Uterine smooth muscle cell (primary cell): ENCODE results near the gene SURF4. TPM values are rescaled to one million over a fixed set of nuclear protein-coding genes. Genes with fewer than 3 reads are reported as not detected.

Source experiments
- total RNA-seq: library from RNA; depleted of rRNA; stranded (reverse); fragments of >200 nt; gene quantifications from 2 replicates; pipeline ENCODE4 v1.2.3, GENCODE V29; 2014

SURF4 gene
- total RNA-seq: 547 and 670 TPM in 2 replicates

DNA sequence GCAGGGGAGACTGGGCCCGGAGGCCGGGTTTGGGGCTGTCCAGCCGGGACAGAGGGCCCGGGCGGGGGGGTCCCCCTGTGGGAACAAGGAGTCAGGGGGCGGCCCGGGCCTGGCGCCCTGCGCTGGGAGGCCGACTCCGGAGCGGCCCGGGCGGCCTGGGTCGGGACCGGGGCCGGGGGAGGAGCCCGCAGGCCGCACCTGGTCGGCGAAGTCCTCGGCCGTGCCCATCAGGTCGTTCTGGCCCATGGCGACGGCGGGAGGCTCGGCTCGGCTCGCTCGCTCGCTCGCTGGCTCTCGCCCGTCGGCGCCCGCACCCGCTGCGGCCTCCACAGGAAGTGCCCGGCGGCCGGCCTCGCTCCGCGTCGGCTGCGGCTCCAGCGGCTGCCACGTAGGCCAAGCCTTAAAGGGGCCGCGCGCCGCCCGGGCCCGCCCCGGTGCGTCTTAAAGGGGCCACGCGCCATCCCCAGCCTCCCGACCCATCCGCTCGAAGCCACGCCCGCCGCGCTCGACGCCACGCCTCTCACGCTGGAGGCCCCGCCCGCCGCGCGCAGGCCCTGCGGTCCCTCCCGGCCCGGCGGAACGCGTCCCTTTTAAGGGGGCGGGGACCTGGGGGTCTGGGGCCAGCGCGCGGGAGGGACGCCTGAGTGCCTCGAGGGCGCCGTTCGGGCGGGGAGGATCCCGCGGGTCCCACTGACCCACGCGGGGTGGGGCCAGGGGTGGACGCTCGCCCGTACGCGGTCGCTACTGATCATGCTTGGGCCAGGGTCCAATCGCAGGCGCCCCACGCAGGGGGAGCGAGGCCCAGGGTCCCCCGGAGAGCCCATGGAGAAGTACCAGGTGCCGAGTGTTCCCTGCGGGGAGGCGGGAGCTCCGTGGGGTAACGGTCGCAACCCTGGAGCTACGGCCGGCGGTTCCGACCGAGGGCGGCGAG, at the start of gene SURF4, which contains the start of gene STKLD1:
TSS of gene SURF4 (minus strand) at position 337 of the 931 bp plus-strand sequence. CDS start at position 246, 91 bp downstream.
TSS of gene STKLD1 (plus strand) at position 643 of the 931 bp plus-strand sequence. CDS start at position 751, 108 bp downstream.

DNA sequence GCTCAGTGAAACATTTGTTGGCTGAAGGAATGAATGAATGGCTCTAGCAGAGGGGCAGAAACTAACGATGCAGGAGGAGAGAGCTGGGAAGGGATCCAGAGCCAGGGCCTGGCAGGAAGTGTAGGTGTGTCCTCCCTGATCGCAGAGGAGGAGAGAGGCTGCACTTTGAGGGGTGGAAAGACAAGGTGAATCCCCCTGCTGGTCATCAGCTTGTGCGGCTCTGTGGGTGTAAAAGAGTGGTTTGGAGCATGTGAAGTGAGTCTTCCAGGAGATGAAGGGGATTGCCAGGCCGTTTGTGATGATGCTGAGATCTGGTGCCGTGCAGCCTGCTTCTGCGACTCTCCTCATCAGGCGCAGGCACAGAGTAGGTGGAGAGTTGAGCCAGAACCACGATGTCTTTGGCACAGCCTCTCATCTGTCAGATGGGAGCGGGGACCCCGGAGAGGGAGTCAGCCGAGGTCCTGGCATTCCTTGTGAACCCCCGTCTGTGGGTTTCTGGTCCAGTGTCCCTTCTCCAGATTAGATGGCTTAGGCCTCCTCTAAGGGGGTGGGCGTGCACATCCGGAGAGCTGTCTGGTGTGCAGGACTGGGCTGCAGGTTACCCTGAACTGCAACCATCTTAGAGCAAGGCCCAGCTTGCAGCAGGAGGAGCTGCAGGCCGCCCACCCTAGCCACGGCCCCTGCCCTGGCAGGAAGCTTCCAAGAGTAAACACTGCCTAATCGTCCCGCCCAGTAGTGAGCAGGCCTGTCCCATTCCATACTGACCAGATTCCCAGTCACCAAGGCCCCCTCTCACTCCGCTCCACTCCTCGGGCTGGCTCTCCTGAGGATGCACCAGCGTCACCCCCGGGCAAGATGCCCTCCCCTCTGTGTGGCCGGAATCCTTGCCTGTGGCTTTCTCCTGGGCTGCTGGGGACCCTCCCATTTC, 46.0 kb upstream of the SURF4 start, which contains the start of gene ADAMTS13:
TSS of gene ADAMTS13 (plus strand) at position 753 of the 928 bp plus-strand sequence. CDS start at position 830, 77 bp downstream.

DNA sequence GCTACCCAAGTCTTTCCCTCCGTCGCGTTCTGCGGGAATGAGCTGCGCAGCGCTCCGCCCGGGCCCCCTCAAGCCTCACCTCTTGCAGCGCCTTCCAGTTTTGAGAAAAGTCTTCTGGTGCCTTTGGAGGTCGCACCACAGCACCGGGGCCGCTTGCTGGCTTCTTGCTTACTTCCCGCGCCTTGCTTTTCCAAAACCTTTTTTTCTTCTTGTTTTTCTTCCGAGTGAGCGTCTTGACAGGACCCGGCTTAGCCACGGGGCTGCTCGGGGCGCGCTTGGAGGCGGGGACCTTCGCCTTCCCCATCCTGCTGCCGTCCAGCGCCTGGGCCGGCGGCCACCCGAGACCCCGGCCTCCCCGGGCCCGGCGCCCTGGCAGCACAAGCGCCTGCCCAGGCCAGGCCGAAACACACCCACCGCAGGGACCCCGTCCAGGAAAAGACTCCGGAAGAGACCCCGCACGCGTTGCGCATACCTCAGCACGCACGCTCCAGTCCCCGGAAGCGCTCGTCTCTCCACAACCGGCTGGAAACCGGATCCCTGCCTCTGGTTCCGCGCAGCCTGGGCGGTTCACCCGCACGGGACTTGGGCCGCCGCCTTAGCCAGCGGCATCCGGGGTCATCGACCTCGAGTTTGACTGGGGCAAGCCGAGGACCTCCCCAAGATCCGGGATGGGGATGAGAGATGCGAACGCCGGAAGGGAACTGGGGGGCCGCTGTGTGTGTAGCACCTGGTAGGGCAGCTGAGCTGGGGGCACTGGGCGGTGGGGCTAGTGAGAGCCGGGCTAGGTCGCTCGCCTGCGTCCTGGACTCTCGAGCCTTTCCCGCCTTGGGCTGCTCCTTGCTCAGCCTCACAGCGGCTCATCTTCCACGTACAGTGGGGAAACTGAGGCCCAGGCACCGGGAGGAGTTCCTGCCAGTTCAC, 41.9 kb upstream of the SURF4 start, which contains the start of gene REXO4:
TSS of gene REXO4 (minus strand) at position 470 of the 921 bp plus-strand sequence. CDS start at position 304, 166 bp downstream.

DNA sequence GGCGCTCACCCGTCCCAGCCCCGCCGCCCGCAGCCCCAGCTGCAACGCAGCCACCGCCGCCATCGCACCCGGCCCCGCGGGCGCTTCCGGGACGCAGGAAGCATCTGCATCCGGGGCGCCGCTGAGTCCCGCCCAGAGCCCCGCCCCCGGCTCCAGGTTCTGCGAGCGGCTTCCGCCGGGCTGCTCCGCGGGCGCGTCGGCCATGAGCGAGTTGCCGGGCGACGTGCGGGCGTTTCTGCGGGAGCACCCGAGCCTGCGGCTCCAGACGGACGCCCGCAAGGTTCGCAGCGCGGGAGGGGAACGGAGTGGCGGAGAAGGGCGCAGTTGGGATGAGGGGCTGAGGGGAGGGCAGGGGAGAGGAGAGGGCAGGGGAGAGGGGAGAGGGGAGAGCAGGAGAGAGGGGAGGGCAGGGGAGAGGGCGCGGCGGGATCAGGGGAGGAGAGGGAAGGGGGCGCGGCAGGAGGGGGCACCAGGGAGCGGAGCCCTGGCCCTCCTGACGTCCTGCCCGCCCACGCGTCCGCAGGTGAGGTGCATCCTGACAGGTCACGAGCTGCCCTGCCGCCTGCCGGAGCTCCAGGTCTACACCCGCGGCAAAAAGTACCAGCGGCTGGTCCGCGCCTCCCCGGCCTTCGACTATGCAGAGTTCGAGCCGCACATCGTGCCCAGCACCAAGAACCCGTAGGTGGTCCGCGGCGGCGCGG, 19.3 kb downstream of the SURF4 start, which contains the start of the genes SURF1 and SURF2:
TSS of gene SURF1 (minus strand) at position 97 of the 701 bp plus-strand sequence. CDS start at position 63, 34 bp downstream.
TSS of gene SURF2 (plus strand) at position 160 of the 701 bp plus-strand sequence. CDS start at position 203, 43 bp downstream.

DNA sequence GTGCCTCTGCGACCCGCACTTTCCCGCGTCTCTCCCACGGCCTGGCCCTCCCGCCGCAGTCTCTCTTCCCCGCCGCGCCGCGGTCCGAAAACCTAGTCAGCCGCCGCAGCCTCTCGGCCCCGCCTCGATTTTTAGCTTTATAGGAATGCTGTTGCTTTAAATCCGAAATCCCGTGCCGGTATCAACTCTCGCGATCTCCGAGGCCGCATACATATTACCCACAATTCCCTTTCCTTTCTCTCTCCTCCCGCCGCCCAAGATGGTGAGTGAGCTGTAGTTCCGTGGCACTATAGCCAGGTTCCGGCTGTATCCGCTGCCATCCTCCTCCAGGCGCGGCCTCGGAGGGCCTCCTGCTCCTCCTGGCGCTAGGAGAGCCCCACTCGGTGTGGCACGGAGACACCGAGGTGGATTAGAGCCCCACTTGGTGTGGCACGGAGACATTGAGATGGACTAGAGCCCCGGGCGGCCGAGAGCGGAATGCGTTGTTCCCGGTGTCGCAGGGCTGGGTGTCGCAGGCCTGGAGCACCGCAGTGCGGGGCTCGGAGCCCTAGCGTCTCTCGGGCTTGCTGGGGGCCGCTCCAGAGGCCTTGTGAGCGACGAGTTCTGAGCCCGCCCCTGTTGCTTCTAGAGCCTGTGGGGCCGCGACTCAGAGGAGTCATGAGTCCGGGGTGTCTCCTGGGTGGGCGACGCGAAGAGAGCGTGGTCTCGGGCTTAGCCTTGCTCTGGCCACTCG, 27.7 kb downstream of the SURF4 start, which contains the start of the genes MED22 and RPL7A:
TSS of gene MED22 (minus strand) at position 147 of the 733 bp plus-strand sequence. CDS start 1,469 bp downstream, outside the sequence.
TSS of gene RPL7A (plus strand) at position 234 of the 733 bp plus-strand sequence. CDS start at position 260, 26 bp downstream.

DNA sequence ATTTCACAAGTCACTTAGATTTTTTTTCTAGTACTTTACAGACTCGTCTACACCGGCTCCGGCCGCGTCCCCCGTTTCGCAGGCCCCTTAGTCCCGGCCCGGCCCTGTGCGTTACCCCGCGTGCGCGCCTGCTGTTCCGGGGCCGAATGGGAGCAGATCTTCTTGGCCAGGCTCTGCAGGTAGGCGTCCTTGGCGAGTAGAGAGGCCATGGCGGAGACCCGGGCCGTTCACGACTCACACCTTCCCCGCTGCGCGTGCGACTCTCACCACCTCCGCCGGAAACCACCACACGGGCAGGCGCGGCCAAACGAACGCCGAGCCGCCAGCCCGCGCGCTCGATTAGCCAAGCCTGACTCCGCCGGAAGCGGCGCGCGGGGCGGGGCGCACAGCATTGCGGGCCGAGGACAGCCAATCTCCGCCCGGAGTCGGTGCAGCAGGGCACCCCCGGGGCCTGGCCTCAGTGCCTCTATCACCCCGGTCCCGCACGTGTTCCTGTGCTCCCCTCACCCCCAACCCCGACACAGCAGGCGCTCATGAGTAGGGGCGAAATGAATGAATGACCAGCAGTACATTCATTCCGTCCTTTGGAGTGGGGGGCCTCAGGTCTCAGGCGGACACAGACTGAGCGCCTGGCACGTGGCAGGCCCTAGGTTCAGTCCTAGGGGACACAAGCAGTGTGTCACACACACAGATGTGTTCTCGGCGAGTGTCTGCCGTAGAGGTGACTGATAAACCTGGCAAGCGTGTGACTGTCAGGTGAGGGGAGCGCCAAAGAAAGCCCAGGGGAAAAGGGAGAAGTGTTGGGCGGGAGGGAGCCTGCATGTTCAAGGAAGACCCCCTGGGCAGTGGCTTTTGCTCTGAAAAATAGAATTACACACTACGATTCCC, 39.7 kb downstream of the SURF4 start, which contains the start of gene SURF6:
TSS of gene SURF6 (minus strand) at position 265 of the 888 bp plus-strand sequence. CDS start at position 209, 56 bp downstream.

Other genes starting within 250 kb of the SURF4 start
- gene GBGT1, start 212.1 kb downstream of the SURF4 start, total RNA-seq: 3.1 and 3.2 TPM in 2 replicates
- not detected in 2 replicates for gene OBP2B, start 166.8 kb downstream of the SURF4 start, total RNA-seq
- under 0.01 TPM in 1 of 2 replicates, not detected in the other for gene ABO, start 100.9 kb downstream of the SURF4 start, total RNA-seq
- gene SURF6, start 39.9 kb downstream of the SURF4 start, total RNA-seq: 12.3 and 13.5 TPM in 2 replicates
- 21.7 and 22.0 TPM in 2 replicates for gene MED22, start 27.9 kb downstream of the SURF4 start, total RNA-seq
- 2,205 and 2,513 TPM in 2 replicates for gene RPL7A, start 27.8 kb downstream of the SURF4 start, total RNA-seq
- 21.5 and 25.6 TPM in 2 replicates for gene SURF1, start 19.6 kb downstream of the SURF4 start, total RNA-seq
- gene SURF2, start 19.5 kb downstream of the SURF4 start, total RNA-seq: 9.2 and 19.3 TPM in 2 replicates
- 0.77 and 1.1 TPM in 2 replicates for gene STKLD1, start 306 bp upstream of the SURF4 start, total RNA-seq
- 15.9 and 17.6 TPM in 2 replicates for gene REXO4, start 42.0 kb upstream of the SURF4 start, total RNA-seq
- gene ADAMTS13, start 46.3 kb upstream of the SURF4 start, total RNA-seq: 0.77 and 2.7 TPM in 2 replicates
- gene CACFD1, start 83.9 kb upstream of the SURF4 start, total RNA-seq: 4.0 and 9.4 TPM in 2 replicates
- gene SLC2A6, start 103.0 kb upstream of the SURF4 start, total RNA-seq: 16.2 and 17.4 TPM in 2 replicates
- gene MYMK, start 148.9 kb upstream of the SURF4 start, total RNA-seq: not detected in 2 replicates
- not detected in 2 replicates for gene ADAMTSL2, start 158.6 kb upstream of the SURF4 start, total RNA-seq
- not detected in 2 replicates for gene FAM163B, start 233.3 kb upstream of the SURF4 start, total RNA-seq